Measurements from ENCODE around the gene DNAH14.

DNA sequence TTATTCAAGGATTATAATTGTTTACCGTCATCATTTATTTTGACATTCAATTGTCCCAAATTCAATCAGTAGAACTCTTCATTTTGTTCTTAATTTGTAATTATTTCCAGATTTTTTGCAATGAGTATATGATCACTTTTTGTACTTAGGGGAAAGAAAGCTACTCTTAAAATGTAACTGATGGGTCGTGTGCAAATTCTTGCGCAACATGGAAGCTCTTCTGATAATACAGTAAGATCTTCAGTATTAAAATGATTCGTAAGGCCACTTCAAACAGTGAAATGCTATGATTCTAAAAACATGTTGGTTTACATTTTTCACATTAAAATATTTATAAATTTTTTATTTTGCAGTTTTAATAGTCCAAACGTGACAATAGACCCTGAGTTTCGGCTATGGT is 435.0 kb downstream of the DNAH14 start:
- TF ChIP-seq, protein P1, sequence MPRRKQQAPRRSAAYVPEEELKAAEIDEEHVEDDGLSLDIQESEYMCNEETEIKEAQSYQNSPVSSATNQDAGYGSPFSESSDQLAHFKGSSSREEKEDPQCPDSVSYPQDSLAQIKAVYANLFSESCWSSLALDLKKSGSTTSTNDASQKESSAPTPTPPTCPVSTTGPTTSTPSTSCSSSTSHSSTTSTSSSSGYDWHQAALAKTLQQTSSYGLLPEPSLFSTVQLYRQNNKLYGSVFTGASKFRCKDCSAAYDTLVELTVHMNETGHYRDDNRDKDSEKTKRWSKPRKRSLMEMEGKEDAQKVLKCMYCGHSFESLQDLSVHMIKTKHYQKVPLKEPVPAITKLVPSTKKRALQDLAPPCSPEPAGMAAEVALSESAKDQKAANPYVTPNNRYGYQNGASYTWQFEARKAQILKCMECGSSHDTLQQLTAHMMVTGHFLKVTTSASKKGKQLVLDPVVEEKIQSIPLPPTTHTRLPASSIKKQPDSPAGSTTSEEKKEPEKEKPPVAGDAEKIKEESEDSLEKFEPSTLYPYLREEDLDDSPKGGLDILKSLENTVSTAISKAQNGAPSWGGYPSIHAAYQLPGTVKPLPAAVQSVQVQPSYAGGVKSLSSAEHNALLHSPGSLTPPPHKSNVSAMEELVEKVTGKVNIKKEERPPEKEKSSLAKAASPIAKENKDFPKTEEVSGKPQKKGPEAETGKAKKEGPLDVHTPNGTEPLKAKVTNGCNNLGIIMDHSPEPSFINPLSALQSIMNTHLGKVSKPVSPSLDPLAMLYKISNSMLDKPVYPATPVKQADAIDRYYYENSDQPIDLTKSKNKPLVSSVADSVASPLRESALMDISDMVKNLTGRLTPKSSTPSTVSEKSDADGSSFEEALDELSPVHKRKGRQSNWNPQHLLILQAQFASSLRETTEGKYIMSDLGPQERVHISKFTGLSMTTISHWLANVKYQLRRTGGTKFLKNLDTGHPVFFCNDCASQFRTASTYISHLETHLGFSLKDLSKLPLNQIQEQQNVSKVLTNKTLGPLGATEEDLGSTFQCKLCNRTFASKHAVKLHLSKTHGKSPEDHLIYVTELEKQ (tag by site-specific recombination; IDR thresholded peaks at IDR 0.05; ENCODE audit: borderline replicate concordance), result no peak
- TF ChIP-seq SP7 (tag by site-specific recombination; IDR thresholded peaks at IDR 0.05) (no peak), ZFHX2 (tag by site-specific recombination; conservative IDR thresholded peaks at IDR 0.05) (no peak)
- TF ChIP-seq, protein P2, sequence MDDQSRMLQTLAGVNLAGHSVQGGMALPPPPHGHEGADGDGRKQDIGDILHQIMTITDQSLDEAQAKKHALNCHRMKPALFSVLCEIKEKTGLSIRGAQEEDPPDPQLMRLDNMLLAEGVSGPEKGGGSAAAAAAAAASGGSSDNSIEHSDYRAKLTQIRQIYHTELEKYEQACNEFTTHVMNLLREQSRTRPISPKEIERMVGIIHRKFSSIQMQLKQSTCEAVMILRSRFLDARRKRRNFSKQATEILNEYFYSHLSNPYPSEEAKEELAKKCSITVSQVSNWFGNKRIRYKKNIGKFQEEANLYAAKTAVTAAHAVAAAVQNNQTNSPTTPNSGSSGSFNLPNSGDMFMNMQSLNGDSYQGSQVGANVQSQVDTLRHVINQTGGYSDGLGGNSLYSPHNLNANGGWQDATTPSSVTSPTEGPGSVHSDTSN (CRISPR knock-in tag; IDR thresholded peaks at IDR 0.05), result no peak
- TF ChIP-seq, protein P3, sequence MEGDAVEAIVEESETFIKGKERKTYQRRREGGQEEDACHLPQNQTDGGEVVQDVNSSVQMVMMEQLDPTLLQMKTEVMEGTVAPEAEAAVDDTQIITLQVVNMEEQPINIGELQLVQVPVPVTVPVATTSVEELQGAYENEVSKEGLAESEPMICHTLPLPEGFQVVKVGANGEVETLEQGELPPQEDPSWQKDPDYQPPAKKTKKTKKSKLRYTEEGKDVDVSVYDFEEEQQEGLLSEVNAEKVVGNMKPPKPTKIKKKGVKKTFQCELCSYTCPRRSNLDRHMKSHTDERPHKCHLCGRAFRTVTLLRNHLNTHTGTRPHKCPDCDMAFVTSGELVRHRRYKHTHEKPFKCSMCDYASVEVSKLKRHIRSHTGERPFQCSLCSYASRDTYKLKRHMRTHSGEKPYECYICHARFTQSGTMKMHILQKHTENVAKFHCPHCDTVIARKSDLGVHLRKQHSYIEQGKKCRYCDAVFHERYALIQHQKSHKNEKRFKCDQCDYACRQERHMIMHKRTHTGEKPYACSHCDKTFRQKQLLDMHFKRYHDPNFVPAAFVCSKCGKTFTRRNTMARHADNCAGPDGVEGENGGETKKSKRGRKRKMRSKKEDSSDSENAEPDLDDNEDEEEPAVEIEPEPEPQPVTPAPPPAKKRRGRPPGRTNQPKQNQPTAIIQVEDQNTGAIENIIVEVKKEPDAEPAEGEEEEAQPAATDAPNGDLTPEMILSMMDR (tag by site-specific recombination; IDR thresholded peaks at IDR 0.05), result no peak
